Tibial nerve (tissue), 4 donors: ENCODE measurements around the gene SLC34A2. TPM values are rescaled to one million over a fixed set of nuclear protein-coding genes. Genes with fewer than 3 reads are reported as not detected.

Source experiments
- DNase-seq, 2 donors: peaks; one replicate each; pipeline ENCODE4 v3.0.0-alpha.2; 2019; ENCODE audit warnings: low spot score in 2 of 2
- H3K27ac ChIP-seq, 4 donors: fragments of 200-600 bp; sonication (generic) in 3 of 4; one replicate each; pipeline ENCODE4 v1.5.1; 2017 to 2019; ENCODE audit warnings: mild to moderate bottlenecking in 1 of 4
- H3K27me3 ChIP-seq, 2 donors: fragments of 200-600 bp; sonication (generic) in 1 of 2; one replicate each; pipeline versions ENCODE4 v1.5.1 to v1.6.0; 2017 to 2019
- H3K36me3 ChIP-seq, 3 donors: fragments of 200-600 bp; sonication (generic); one replicate each; pipeline ENCODE4 v1.5.1; 2018 to 2019
- H3K4me1 ChIP-seq, 4 donors: fragments of 200-600 bp; sonication (generic) in 3 of 4; one replicate each; pipeline ENCODE4 v1.5.1; 2017 to 2019
- H3K4me3 ChIP-seq, 4 donors: fragments of 200-600 bp; sonication (generic) in 3 of 4; one replicate each; pipeline ENCODE4 v1.5.1; 2017 to 2019; ENCODE audit warnings: mild to moderate bottlenecking in 1 of 4, moderate library complexity in 1 of 4
- H3K9me3 ChIP-seq, 4 donors: fragments of 200-600 bp; sonication (generic) in 3 of 4; one replicate each; pipeline ENCODE4 v1.5.1; 2017 to 2019
- CTCF ChIP-seq, 5 experiments: fragments of 200-600 bp in 3 of 5; fragments of 450-650 bp in 2 of 5; sonication (generic) in 3 of 5; IDR thresholded peaks; one replicate each; pipeline ENCODE4 v1.5.1; 2016 to 2019; ENCODE audit warnings: antibody characterized with exemption in 5 of 5, mild to moderate bottlenecking in 3 of 5, moderate library complexity in 2 of 5
- EP300 ChIP-seq, 2 donors: sonication (generic); formaldehyde crosslinking; IDR thresholded peaks; one replicate each; pipeline ENCODE4 v1.6.1; 2017; ENCODE audit warnings: antibody characterized with exemption in 2 of 2, mild to moderate bottlenecking in 1 of 2
- POLR2A ChIP-seq, 2 donors: fragments of 450-650 bp; IDR thresholded peaks; one replicate each; pipeline ENCODE4 v1.6.1; 2017; ENCODE audit warnings: antibody characterized with exemption in 2 of 2, mild to moderate bottlenecking in 2 of 2, moderate library complexity in 2 of 2
- WGBS, 2 donors: methylation state at CpG; one replicate each; pipeline ENCODE4 v1.1.5; 2018; 5-methylcytosine and 5-hydroxymethylcytosine counted together
- small RNA-seq: library from RNA; depleted of rRNA; stranded (forward); fragments of <200 nt; gene quantifications from one replicate; pipeline ENCODE3, GENCODE V24; 2016
- total RNA-seq, 4 donors: library from RNA; depleted of rRNA; stranded (reverse); fragments of >200 nt; gene quantifications; one replicate each; pipeline ENCODE4 v1.1.0, GENCODE V29; 2016

Gene SLC34A2
- total RNA-seq, 4 donors from 2014 or later = not detected

- no peak for TF ChIP-seq POLR2A (IDR thresholded peaks at IDR 0.05)
- no peak for TF ChIP-seq CTCF (IDR thresholded peaks at IDR 0.05)
- no peak for TF ChIP-seq EP300 (IDR thresholded peaks at IDR 0.05)
- H3K4me3 ChIP-seq = no peak overlapping the region
- peaks cover 0 to 5% (median 0%) of the 10 kb centered on the region in 4 donors for H3K9me3 ChIP-seq
- H3K27me3 ChIP-seq = no peaks in the 10 kb centered on the region
- 90% methylated on average over 4 of the region's 4 CpGs for WGBS, 2 donors
- no peak for DNase-seq
- no peaks in the 10 kb centered on the region for H3K36me3 ChIP-seq
- no peak overlapping the region for H3K27ac ChIP-seq
- H3K4me1 ChIP-seq = no peaks in the 10 kb centered on the region
Observed at GRCh38 chr4:25713812-25714211, 58.2 kb downstream of the SLC34A2 start.

GRCh38 chr4:25722964-25723363 is 67.3 kb downstream of the SLC34A2 start:
- Histone ChIP-seq H3K36me3 (no peaks in the 10 kb centered on the region), H3K4me3 (no peak overlapping the region), H3K27ac (no peak overlapping the region), H3K9me3 (no peaks in the 10 kb centered on the region), H3K27me3 (no peaks in the 10 kb centered on the region), H3K4me1 (no peaks in the 10 kb centered on the region)
- no peak for DNase-seq
- WGBS, 2 donors = 43 to 50% methylated on average over 3 of the region's 3 CpGs
- no peak for TF ChIP-seq EP300 (IDR thresholded peaks at IDR 0.05)
- TF ChIP-seq POLR2A (IDR thresholded peaks at IDR 0.05) = no peak
- TF ChIP-seq CTCF (IDR thresholded peaks at IDR 0.05) = no peak

DNA sequence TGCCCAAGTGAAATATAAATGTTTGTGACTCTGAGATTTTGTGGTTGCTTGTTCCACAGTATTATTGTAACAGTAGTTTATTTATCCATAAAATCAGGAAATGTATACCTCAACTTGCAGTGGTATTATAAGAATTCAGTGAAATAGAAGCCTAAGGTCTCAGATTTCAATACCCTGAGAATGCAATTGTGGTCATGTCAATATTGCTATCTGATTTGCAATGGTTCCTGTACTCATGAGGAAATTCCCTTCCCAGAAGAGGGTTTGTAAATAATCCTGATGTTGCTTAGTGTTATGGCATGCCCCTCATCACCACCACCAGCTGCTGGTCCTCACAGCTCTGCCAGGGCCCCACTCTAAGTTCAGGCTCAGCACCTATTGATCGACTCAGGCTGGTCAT is 67.8 kb downstream of the SLC34A2 start:
- WGBS, 2 donors = 71 to 73% methylated on average over 1 of the region's 1 CpG
- no peaks in the 10 kb centered on the region for H3K27me3 ChIP-seq
- H3K4me1 ChIP-seq = no peaks in the 10 kb centered on the region
- TF ChIP-seq POLR2A (IDR thresholded peaks at IDR 0.05) (no peak), CTCF (IDR thresholded peaks at IDR 0.05) (no peak), EP300 (IDR thresholded peaks at IDR 0.05) (no peak)
- no peak overlapping the region for H3K4me3 ChIP-seq
- no peak overlapping the region for H3K27ac ChIP-seq
- H3K9me3 ChIP-seq = no peaks in the 10 kb centered on the region
- no peak for DNase-seq
- H3K36me3 ChIP-seq = no peaks in the 10 kb centered on the region

DNA sequence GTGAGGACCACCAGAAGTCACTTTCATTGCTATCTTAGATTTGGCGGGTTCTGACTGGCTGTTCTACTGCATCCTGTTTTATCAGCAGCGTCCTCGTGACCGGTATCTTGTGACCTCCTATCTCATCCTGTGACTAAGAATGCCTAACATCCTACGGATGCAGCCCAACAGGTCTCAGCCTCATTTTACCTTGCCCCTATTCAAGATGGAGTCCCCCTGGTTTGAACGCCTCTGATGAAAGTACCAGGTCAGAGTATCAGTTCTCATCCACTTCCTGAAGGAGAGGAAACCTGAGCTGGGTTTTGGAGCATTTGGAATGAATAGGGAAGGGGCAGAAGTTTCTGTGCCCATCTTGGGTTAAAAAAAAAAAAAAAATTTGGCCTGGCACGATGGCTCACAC is 70.2 kb downstream of the SLC34A2 start:
- TF ChIP-seq CTCF (IDR thresholded peaks at IDR 0.05) (no peak), EP300 (IDR thresholded peaks at IDR 0.05) (no peak), POLR2A (IDR thresholded peaks at IDR 0.05) (no peak)
- Histone ChIP-seq H3K9me3 (no peaks in the 10 kb centered on the region), H3K4me3 (no peak overlapping the region), H3K36me3 (no peaks in the 10 kb centered on the region), H3K4me1 (no peaks in the 10 kb centered on the region), H3K27ac (no peak overlapping the region), H3K27me3 (no peaks in the 10 kb centered on the region)
- no peak for DNase-seq
- 77 to 81% methylated on average over 7 of the region's 7 CpGs for WGBS, 2 donors

GRCh38 chr4:25727711-25728493 is 72.3 kb downstream of the SLC34A2 start:
- no peaks in the 10 kb centered on the region for H3K9me3 ChIP-seq
- H3K27me3 ChIP-seq = no peaks in the 10 kb centered on the region
- no peak for DNase-seq
- H3K27ac ChIP-seq = no peak overlapping the region
- no peak overlapping the region for H3K4me3 ChIP-seq
- H3K36me3 ChIP-seq = no peaks in the 10 kb centered on the region
- WGBS, 2 donors = 88 to 89% methylated on average over 9 of the region's 9 CpGs
- no peak for TF ChIP-seq CTCF (IDR thresholded peaks at IDR 0.05)
- TF ChIP-seq POLR2A (IDR thresholded peaks at IDR 0.05) = no peak
- no peak for TF ChIP-seq EP300 (IDR thresholded peaks at IDR 0.05)
- no peaks in the 10 kb centered on the region for H3K4me1 ChIP-seq

Small RNA genes within 50 kb of the gene (small RNA-seq; reads per million reads assigned to genes)
- gene AC092436.3 (not detected), gene MTND4LP22 (not detected), gene RPS29P11 (not detected)

Other genes with a start within 250 kb of the SLC34A2 start
- gene SEL1L3, start 207.1 kb downstream of the SLC34A2 start, total RNA-seq = 10 to 100 TPM in 2 of 4 donors, 1 to 10 TPM in 2; 8.7 to 19.0 (median 11.1) TPM